Muscle of back (tissue), 11 donors: ENCODE data around the gene NALF2. TPM values are rescaled to one million over a fixed set of nuclear protein-coding genes. Genes with fewer than 3 reads are reported as not detected.
A peak's percentile ranks its signal among the peaks of the same experiment; 100 is the strongest.

Source experiments
- DNase-seq, 3 donors: peaks; one replicate each; pipeline versions ENCODE4 v3.0.0 to v3.0.0-alpha.2; 2013
- polyA plus RNA-seq, 10 donors: library from polyadenylated mRNA; unstranded; fragments of 120-200 nt; gene quantifications; one replicate each; pipeline ENCODE4 v1.2.1, GENCODE V29; 2013; ENCODE audit not compliant: insufficient read length in 10 of 10

NALF2 gene
- polyA plus RNA-seq, 10 donors, result 0.34 to 1.3 (median 0.91) TPM

DNA sequence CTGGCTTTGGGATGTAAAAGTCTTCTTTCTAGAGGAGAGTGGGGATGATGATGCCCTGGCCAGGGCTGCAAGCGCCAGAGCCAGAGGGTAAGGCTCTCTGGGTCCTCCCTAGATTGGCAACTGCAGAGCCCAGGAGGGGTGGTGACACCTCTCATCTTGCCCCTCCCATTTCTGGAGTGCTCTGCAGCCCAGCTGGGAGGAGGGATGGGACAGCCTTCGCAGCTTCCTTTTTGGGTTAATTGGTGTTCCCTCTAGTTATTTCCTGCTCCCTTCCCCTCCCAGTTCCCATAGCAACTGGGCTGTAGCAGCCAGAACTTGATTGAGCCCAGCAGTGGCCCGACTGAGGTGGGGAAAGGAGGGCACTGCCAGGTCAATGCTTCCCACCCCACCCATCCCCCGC lies 19.2 kb downstream of the NALF2 start:
- no peak for DNase-seq

DNA sequence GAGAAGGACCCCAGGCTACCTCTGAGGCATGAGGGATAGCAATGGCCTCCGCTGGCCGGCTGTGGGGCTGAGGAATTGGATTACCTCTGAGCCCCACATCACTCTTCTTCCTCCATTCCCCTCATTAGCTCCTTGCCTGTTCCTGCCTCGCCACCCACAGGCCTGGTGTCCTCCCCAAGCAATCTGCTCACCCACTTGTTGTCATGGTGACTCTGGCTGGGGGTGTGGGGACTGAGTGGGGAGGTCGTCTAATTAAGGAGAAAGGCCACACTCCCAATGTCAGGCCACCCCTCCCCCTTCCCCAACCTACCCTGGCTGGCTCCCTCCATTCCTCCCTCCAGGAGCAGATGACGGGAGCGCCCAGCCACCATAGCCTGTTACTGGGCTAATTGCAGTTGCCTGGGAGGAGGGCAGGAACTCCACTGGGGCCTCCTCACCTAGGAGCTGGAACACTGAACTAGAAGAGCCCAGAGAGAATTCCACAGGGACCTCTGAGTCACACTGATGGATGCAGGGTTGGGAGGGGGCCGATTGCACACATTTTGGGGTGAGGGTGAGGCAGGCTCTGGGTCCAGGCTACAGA lies 20.7 kb downstream of the NALF2 start:
- DNase-seq, result no peak

DNA sequence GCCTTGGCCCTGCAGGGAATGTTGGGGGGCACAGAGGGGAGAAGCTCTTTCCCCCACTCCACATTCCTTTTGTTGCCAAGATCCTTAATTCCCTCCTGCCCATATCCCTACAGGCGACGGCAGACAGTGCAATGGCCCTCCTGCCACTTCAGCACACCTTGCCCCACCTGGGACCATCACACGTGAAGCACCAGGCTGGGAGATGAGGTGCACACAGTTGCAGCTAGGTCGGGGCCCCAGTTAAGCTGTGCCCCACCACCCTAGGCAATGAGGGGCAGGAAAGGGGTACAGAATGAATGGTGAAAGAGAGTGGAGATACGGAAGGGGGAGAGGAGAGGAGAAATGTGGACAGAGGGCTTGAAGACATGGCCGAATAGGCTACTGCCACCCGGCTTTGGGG lies 26.2 kb downstream of the NALF2 start:
- no peak for DNase-seq

DNA sequence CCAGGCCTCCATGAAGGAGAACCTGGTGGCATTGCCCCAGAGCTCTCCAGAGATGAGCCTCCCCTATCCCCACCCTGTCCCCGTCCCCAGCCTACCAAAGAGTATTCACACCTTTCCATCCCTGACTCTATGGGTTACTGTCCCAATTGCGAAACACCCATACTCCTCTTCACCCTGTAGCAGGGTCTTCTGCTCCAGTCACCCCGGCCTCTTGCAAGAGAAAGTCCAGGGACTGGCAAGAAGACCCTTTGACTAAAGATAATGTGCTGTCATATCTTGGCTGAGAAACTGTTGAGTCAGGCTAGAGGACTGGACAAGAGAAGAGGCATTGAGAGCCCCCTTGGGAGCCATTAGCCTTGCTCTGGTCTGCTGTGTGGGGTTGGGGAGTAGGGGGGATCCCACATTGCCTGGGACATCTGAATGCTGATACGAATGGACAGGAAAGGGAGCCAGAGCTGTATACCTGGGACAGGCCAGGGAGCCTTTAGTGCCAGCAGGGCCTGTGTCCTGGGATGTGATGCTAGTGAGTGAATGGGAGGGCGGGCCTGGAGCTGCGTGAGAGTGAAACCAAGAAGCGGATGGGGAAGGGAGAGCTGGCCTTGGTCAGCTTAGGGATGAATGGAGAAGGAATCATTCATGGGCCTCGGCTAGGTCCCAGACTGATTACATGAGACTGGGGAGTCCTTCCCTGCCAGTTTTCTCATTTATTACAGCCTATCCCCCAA lies 27.1 kb downstream of the NALF2 start:
- no peak for DNase-seq

DNA sequence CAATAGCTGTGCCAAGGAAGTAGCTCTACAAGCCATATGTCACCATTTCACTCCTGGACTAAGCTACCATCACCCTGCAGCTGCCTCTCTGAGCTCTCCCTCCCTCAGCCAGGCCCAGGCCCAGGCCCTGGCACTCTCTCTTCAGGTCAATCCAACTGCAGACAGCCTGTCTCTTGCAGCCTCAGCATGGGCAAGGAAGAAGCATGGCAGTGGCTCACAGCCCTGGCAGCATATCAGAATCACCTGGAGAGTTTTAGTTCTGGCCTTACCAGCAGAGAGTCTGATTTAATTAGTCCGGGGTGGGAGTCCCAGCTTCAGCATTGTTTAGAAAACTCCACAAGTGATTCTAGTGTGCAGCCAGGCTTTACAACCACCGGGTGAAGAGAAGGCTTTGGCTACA lies 31.5 kb downstream of the NALF2 start:
- DNase-seq, result no peak

DNA sequence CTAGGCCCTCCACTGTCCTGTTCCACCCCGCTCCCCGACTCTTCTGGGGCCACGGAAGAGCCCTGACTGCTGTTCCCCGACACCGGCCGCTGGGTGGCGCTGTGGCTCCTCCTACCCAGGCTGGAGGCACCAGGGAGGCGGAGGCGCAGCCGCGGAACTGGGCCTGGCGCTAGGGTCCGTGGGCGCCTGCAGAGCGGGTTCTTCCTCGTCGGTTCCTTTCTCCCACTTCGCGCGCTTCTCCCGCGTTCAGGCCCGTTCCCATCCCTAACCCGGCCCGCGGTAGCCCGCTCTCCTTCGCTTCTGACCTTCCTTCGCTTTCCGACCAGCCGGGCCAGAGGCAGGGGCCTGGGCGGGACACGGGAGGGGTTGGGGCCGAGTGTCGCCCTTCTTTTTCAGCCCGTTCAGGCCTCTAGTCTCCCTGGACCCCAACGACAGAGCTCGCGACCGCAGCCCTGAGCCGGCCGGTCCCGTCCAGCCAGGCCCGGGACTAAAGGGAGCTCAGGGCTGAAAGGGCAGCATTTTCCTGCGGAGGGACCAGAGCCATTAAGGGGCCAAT lies 34.3 kb downstream of the NALF2 start:
- peak; percentile 52 to 84 (median 74) for DNase-seq

DNA sequence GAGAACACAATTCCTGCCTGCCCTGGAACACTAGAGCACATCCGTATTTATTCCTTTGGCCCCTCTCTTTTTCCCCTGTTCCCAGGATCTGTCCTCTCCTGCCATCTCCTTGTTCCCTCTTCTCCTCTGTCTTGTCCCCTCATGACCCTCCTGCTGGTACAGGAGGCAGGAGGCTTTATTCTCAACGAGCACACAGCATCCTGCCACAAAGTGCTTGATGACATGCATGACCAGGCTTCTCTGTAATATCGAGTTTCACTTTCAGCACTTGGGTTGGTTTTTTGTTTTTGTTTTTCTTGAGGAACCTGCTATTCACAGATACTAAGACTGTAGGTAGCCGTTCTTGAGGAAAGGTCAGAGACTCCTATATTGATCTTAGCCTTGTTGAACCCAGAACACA lies 35.3 kb downstream of the NALF2 start:
- no peak for DNase-seq

DNA sequence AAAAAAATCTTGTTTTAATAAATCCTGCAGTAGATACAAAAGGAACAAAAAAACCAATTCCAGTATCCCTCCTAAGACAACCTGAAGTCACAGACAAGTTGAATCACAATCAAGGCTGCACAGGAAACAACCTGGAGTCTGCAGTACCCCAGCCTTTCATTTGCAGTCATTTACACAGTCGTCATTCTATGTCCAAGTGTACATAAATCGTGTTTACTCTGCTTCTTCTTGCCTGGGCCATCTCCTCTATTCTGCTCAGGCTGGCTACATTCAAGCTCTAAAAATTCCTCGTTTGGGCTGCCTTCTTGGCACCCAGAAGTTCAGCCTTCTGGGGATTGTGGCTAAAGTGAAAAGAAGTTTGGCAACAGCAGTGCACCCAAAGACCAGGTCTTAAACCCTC lies 37.8 kb downstream of the NALF2 start:
- DNase-seq, result no peak

DNA sequence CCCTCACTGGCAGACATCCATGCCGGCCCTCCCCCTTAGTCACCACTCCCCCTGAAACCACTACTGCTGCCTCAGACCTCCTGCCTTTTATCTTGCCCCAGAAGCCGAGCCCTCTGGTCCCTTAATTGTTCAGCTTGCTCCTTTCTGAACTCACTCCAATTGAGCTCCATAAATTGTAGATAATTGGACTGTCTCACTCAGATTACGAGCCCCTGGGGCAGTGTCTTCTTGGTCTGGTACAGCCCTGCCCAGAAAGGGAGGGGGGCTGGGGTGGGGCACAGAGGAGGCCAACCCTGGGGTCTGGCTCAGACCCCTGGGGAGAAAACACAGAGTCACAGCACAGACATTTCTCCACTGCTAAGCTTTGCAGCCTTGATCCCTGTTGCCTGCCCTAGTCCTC lies 39.4 kb downstream of the NALF2 start:
- no peak for DNase-seq

DNA sequence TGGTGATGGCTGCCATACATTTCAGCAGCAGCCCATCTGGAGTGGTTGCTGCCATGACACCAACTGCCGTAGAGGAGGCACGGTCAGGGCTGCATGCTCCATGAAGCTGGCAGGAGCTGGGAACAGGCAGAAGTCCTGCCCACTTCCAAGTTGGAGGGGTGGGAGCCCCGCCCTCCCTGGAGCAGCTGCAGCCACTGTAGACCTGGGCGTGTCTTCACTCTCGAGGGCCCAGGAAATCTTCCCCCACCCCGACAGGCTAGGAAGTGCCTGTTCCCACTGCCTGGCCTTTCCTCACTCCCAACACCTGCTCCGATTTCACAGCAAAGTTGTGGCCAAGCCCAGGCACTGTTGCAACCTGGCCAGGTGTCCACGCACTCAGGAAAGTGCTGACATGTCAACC lies 42.3 kb downstream of the NALF2 start:
- DNase-seq, result no peak

DNA sequence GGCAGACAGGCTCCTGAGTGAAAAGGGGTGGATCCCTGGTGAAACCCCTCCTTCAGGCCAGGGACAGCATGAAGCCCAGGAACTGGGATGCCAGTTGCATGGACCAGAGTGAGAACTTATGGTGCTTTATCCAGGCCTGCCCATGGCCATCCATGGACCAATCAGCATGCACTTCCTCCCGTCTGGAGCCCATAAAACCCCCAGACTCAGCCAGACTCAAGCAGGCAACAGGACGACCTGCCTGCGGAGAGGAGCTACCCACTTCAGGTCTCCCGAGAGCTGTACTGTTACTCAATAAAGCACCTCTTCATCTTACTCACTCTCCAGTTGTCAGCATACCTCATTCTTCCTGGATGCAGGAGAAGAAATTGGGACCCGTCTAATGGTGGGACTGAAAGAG lies 42.9 kb downstream of the NALF2 start:
- DNase-seq, result no peak

DNA sequence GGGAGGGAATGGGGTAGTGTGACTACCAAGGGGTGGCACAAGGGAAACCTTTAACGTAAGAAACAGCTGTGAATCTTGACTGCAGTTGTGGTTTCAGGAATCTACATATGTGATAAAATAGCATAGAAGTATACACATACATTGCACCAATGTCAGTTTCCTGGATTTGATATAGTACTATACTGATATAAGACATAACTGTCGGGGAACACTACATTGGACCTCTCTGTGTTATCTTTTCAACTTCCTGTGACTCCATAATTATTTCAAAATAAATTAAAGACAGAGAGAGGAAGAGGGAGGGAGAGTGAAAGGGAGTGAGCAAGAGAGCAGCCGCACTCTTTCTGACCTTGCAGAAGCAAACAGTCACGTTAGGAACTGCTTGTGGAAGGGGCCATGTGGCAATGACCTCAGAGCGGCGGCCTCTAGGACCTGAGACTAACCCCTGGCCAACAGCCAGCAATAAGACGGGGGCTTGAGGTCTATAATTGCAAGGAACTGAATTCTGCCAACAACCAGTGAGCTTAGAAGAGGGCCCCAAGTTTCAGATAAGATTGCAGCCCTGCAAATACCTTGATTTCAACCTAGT lies 47.4 kb downstream of the NALF2 start:
- no peak for DNase-seq

DNA sequence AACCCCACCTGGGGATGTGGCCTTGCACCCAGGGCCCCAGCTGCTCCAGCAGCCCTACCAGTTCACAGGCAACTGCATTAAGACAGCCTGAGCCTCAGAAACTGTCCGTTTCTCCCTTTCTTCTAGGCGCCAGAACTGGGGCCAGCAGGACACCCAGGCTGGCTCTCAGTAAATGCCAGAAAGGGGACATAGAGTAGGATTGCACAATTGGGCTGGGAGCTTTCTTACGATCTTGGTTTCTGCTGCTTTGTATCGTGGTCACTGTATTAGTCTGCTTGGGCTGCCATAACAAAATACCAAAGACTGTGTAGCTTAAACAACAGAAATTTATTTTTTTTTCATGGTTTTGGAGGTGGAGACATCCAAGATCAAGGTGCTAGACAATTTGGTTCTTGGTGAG lies 48.4 kb downstream of the NALF2 start:
- DNase-seq, result no peak

Other genes with a start within 250 kb of the NALF2 start
- gene EDA, start 111.8 kb downstream of the NALF2 start, polyA plus RNA-seq, result 10 to 100 TPM; 18.8 to 29.0 (median 22.5) TPM